ENCODE measurements around the gene MMD.

- TF ChIP-seq ZNF384 (IDR thresholded peaks at IDR 0.05) (no peak), SP1 (IDR thresholded peaks at IDR 0.05) (no peak), FOXK2 (IDR thresholded peaks at IDR 0.05) (no peak), TARDBP (IDR thresholded peaks at IDR 0.05) (no peak)
These were observed 6.7 kb downstream of the MMD start for GRCh38 chr17:55414983-55415382.
